AG04450 (cell line): ENCODE data around the gene ACVR1B. TPM values are rescaled to one million over a fixed set of nuclear protein-coding genes. Genes with fewer than 3 reads are reported as not detected.

Experiments used
- CTCF ChIA-PET: fragments of 300-600, 350-600 bp; formaldehyde crosslinking; extraction: SDS; loops from one replicate; lab custom pipeline; 2022; ENCODE audit warnings: antibody characterized with exemption, inconsistent platforms; lab: Charles Lee
- POLR2A ChIA-PET: fragments of 350-600 bp; formaldehyde crosslinking; extraction: SDS; loops from one replicate; lab custom pipeline; 2021; ENCODE audit warnings: antibody characterized with exemption, inconsistent platforms; lab: Yijun Ruan, JAX
- DNase-seq: peaks from one replicate; pipeline ENCODE4 v3.0.0-alpha.2; 2011; ENCODE audit warnings: low read depth, low spot score
- H3K27ac ChIP-seq: one replicate; pipeline ENCODE4 v1.5.1; 2012; ENCODE audit warnings: low read depth, low read length, control low read depth
- H3K27me3 ChIP-seq: one replicate; pipeline ENCODE4 v1.6.0; 2012; ENCODE audit warnings: low read length; ENCODE audit not compliant: control insufficient read depth, insufficient read depth
- H3K4me3 ChIP-seq: 2 replicates; pipeline ENCODE4 v1.5.1; 2011; ENCODE audit warnings: mild to moderate bottlenecking, low read depth, low read length, control low read depth
- H3K9me3 ChIP-seq: 2 replicates; pipeline ENCODE4 v1.5.1; 2012; ENCODE audit warnings: low read length; ENCODE audit not compliant: control insufficient read depth, insufficient read depth
- CTCF ChIP-seq: IDR thresholded peaks from 2 replicates; pipeline ENCODE4 v1.5.1; 2011; ENCODE audit warnings: low read depth, low read length, control low read depth, inconsistent platforms
- polyA plus RNA-seq: library from polyadenylated mRNA; depleted of rRNA; stranded (reverse); fragments of >200 nt; gene quantifications from 2 replicates; pipeline ENCODE4 v1.2.3, GENCODE V29; 2011

The ACVR1B gene
- polyA plus RNA-seq, 1 experiment = 16.4 TPM

- no peak for DNase-seq
- TF ChIP-seq CTCF = no peak
- ChIA-PET CTCF (interaction anchor here (1.5 to 15.4 kb wide), 3 partner anchors 7 to 11 kb away, joined by 7 to 599 read pairs (median 15); no protein-coding TSS in a partner anchor), POLR2A (interaction anchor here (0.7 to 1.6 kb wide), 3 partner anchors 8 to 36 kb away, joined by 3 to 5 read pairs (median 4); partner anchors contain the start of gene TAMALIN)
- Histone ChIP-seq H3K27ac (no peak overlapping the region), H3K4me3 (no peak overlapping the region), H3K27me3 (no peaks in the 10 kb centered on the region), H3K9me3 (no peaks in the 10 kb centered on the region)
Observed at GRCh38 chr12:52014567-52015530, 63.4 kb downstream of the ACVR1B start.

GRCh38 chr12:52015532-52016041 lies 64.1 kb downstream of the ACVR1B start:
- TF ChIP-seq CTCF = no peak
- no peak overlapping the region for H3K27ac ChIP-seq
- no peak for DNase-seq
- ChIA-PET POLR2A (interaction anchor here (1.6 kb wide), 1 partner anchor 9 kb away, joined by 4 read pairs; the partner anchor contains the start of gene TAMALIN), CTCF (interaction anchor here (1.5 to 15.4 kb wide), 2 partner anchors 7 to 12 kb away, joined by 7 to 599 read pairs; no protein-coding TSS in a partner anchor)
- no peak overlapping the region for H3K4me3 ChIP-seq
- H3K9me3 ChIP-seq = no peaks in the 10 kb centered on the region
- H3K27me3 ChIP-seq = no peaks in the 10 kb centered on the region

- Histone ChIP-seq H3K27me3 (no peaks in the 10 kb centered on the region), H3K27ac (no peak overlapping the region), H3K4me3 (no peak overlapping the region), H3K9me3 (no peaks in the 10 kb centered on the region)
- ChIA-PET POLR2A (interaction anchor here (0.9 to 1.0 kb wide), 2 partner anchors 10 to 12 kb away, joined by 3 to 5 read pairs; partner anchors contain the start of gene TAMALIN), CTCF (interaction anchor here (1.4 to 11.6 kb wide), 3 partner anchors 9 to 64 kb away, joined by 3 to 599 read pairs (median 111); partner anchors contain the start of gene TAMALIN)
- no peak for DNase-seq
- TF ChIP-seq CTCF = no peak
Observed at GRCh38 chr12:52018433-52019112, 67.1 kb downstream of the ACVR1B start.

- CTCF ChIA-PET = interaction anchor here (1.0 to 15.2 kb wide), 4 partner anchors 9 to 57 kb away, joined by 3 to 624 read pairs (median 355); partner anchors contain the start of genes ATG101, SMIM41 and TAMALIN
- POLR2A ChIA-PET = interaction anchor here (0.9 to 4.4 kb wide), 2 partner anchors 12 kb away, joined by 5 to 28 read pairs; partner anchors contain the start of gene TAMALIN
- no peak for DNase-seq
- no peak for TF ChIP-seq CTCF
- Histone ChIP-seq H3K27ac (no peak overlapping the region), H3K27me3 (no peaks in the 10 kb centered on the region), H3K9me3 (no peaks in the 10 kb centered on the region), H3K4me3 (no peak overlapping the region)
Observed at GRCh38 chr12:52019113-52019770, 67.7 kb downstream of the ACVR1B start.
